SW 1271 (cell line): ENCODE results near the gene ELK3.

Experiments used
- DNase-seq, 2 experiments: peaks; one replicate each; lab custom pipeline; 2025; lab: John Stamatoyannopoulos, UW

ELK3 gene

DNA sequence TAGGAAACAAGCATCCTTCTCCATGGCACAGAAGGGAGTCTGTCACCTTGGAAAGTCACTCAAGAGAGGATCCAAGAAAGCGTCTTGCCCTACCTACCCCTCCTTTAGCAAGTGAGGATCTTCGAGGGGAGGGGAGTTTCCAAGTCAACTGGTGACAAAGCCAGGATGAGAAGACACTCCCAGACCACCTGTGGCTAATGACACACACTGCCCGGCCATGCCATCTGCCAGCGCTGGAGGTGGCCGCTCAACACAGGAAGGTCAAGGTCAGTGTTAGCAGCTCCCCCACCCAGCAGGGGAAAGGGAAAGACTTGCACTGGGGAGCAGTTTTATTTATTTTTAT is 41.3 kb downstream of the ELK3 start:
- DNase-seq: peak in 1 of 2 experiments; percentile 49

DNA sequence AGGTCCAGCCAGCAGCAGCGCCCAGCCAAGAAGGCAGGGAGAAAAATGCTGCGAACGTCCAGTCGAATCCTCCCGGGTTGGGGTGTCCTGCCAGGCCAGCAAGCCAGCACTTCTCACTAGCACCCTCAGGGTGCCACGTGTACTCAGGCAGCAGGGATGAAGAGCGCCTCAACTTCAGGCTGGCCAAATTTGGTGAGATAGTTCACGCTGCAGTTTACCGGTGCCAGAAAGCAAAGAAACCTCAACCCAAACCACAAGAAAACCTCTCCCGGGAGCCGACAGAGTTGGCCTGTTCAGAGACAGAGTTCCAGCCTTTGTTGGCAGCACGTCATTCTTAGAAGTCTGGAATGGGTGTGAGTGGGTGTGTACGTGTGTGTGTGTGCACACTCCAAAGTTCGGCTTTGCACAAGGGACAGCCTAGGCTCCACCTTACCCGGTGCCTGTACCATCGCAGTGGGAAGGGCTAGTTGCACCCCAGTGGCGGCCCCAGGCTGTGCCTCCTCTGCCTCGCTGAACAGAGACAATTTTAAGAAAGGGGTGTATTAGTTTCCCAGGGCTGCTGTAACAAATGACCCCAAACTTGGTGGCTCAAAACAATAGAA is 42.1 kb downstream of the ELK3 start:
- DNase-seq: no peak

DNA sequence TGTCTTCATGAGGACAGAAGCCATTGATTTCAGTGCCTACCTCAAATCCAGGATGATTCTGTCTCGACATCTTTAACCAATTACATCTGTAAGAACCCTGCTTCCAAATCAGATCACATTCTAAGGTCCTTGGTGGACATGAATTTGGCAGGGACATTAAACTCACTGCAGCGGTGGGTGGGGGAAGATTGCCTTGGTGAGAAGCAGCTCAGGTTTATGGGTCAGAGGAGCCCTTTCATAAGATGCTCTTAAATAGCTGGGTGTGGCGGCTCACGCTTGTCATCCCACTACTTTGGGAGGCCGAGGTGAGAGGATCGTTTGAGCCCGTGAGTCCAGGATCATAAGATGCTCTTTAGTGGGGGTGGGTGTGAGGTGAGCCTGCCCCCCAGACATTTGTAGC is 42.9 kb downstream of the ELK3 start:
- no peak for DNase-seq

DNA sequence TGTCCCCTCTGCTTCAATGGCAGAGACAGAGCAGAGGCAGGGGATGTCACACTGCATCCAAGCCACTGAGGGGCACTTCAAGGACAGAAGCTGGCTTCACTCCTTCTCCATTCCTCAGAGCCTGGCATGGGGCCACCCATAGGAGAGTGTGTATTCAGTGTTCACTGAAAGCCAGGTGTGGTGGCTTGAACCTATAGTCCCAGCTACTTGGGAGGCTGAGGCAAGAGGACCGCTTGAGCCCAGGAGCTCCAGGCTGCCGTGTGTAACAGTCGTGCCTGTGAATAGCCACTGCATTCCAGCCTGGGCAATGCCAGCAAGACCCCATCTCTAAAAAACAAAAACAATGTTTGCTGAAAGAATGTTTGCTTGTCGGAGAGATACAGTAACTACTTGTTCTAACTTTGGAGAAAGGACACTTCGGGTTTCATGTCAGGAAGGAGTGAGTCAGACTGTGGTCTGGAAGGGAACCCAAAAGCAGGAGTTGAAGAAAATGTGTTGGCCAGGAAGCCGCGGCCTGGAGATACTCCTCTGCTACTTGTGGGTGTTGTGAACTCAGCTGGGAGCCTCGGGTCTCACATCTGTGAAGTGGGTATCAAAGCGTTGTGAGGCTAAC is 43.4 kb downstream of the ELK3 start:
- peak; percentile 62 to 89 for DNase-seq

DNA sequence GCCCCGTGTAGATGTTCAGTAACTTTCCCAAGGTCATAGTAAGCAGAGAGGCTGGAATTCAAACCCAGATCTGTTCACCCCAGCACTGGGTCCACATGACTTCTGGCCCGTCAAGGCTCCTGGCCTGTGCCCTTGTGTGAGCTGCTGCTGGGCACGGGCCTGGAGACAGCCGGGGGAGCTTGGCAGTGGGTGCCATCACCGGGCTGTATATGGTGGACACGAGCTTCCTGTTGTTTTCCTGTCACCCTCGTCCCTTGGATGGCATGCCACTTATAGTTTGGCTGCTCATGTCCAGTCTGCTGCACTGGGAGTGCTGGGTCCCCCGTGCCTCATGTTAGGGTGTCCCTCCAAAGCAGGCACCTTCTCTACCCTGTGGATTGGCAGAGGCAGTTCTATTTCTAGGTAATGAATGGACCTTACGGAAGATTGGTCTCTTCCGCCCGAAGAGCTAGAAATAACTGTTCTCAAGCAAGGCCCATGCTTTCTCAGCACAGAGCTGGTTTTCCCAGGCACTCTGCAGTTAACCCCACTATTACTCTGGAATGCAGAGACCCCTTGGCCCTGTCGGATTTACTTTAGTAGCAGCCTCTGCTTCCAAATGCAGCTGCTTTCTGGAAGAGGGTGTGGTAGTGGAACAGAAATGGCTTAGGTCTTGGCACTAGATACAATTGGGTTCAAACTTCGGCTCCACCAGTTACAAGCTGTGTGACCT is 44.3 kb downstream of the ELK3 start:
- no peak for DNase-seq

DNA sequence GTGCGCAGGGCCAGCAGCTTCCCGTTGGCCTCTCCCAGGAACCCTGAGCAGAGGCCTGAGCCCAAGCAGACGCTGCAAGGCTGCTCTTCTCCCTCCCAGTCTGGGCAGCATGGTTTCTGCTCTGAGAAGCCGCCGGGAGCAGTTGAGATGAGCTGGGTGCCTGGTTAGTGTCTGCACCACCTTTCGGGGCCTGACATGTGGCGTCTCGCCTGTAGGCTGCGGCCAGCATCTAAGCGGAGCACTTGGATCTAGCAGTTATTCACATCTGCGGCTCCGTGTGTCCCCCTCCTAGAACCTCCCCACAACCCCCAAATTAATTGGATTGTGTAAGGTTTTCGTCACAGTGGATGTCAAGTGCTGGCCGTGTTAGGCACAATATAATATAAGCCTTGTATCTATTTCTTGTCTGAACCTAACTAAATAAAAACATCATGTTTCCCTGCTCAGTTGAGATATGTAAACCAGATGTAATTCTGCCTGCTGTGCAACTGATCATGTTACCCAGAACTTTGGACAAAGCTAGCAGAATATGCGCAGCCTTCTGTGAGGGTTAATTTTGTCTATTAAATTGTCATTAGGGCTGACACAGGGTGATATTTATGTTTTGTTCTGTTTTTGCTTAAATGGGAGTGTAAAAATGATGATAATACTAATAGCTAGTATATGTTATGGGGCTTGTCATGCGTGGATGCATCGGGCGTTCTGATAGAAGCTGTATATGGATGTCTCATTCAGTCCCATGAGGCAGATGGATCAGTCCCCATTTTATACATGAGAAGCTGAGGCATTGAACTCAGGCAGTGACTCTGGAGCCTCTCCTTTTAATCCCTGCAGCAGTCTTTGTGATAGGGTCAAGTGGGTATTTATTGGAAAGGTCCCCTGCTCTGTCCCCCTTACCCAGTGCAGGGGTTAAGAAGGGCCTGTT is 45.8 kb downstream of the ELK3 start:
- no peak for DNase-seq

DNA sequence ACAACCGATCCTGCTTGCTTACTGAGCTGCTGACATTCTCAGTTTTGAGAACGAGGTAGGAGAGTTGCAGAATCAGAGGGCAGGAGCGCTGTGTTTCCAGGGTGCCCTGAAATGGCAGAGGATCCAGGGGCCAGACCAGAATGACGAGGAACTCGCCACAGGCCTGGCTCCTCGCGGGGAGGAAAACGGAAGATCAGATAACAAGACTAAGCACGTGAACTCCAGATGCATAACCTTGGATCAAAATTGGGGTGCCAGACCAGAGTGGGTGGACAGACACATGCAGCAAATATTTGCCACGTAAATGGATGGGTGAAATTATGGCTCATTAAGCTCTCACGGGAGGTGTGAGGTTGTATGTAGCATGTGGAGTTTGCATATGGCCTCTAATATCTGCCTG is 46.5 kb downstream of the ELK3 start:
- no peak for DNase-seq

DNA sequence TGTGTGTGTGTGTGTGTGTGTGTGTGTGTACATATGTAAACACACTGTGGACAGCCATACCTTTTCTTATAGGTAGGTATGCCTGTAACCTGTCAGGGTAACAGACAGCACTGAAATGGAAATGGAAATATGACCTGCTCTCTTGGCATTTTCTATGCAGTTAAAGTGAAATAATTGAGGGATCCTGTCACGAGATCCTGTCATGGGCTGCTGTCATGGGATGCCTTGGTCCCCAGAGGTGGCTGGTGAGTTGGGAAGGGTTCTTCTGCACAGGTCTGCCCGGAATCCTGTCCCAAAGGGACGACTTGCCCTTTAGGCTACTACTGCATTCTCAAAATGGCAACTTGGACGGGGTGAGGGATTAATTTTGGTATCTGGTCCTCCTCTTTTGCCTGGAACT is 47.3 kb downstream of the ELK3 start:
- DNase-seq: no peak

DNA sequence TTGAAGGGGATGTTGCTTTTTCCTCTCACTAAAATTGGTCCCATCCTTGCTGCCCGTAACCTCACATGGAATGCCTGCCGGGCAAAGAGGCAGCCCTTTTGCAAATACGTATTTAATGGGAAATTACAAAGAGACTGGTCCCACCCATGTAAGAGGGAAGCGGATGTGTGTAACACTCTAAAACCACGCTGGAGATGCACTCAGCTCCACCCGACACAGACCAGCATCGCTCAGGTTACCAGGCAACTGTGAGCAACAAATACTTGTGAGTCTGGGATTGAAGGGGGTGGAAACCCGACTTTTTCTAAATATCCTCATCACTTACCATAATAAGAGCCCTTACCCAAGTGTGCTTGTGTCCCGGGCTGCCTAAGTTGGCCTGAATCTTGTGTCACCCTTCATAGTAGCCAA is 47.7 kb downstream of the ELK3 start:
- no peak for DNase-seq

DNA sequence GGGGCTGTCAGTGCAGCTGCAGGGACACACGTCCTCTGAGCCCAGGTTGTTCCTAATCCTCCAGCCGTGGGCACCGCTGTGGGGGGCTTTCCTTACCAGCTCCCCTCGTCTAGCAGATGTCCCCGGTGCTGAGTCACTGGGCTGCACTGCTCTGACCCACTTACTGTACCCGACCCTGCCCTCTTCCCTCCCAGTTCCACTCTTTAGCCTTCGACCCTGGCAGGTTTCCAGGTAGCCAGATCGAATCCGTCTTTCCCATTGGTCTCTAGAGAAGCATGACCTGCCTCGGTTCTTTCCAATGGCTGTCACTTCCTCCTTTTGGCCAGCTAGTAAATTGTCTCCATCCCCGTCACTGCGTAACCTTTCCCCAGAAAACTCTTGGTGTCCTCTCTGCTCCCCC is 48.4 kb downstream of the ELK3 start:
- no peak for DNase-seq

DNA sequence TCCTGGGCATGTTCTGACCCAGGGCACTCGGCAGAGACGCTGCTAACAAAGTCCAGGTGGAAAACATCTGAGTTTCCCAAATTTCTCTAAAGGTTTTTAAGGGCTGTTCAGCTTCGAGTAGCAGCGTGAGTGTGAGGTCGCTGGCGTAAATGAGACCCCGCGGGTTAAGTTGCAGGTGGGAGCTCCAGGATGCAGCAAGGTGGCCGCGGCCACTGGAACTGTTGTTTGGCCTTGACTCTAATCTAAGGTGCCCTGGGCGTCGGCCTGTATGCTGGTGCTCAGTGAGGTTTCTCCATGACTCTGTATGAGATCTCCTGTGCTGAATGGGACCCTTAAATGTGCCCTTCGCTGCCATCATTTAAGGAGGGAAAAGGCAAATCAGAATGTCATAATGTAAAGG is 50.7 kb downstream of the ELK3 start:
- DNase-seq: no peak

DNA sequence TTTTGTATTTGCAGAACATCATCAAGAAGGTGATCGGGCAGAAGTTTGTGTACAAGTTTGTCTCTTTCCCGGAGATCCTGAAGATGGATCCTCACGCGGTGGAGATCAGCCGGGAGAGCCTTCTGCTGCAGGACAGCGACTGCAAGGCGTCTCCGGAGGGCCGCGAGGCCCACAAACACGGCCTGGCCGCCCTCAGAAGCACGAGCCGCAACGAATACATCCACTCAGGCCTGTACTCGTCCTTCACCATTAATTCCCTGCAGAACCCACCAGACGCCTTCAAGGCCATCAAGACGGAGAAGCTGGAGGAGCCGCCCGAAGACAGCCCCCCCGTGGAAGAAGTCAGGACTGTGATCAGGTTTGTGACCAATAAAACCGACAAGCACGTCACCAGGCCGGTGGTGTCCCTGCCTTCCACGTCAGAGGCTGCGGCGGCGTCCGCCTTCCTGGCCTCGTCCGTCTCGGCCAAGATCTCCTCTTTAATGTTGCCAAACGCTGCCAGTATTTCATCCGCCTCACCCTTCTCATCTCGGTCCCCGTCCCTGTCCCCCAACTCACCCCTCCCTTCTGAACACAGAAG is 52.8 kb downstream of the ELK3 start:
- DNase-seq: no peak

DNA sequence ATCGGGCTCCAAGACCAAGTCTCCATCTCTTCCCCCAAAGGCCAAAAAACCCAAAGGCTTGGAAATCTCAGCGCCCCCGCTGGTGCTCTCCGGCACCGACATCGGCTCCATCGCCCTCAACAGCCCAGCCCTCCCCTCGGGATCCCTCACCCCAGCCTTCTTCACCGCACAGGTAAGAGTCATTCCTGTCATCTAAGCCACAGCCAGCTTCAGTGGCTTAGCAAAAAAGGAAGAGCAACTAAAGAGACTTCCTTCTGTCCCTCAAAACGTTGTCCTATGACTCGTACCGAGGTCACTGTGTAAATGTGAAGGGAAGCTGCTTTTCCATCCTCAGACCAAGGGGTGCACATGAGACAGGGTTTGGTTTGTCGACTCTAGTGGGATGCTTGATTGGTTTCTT is 53.4 kb downstream of the ELK3 start:
- DNase-seq: no peak

DNA sequence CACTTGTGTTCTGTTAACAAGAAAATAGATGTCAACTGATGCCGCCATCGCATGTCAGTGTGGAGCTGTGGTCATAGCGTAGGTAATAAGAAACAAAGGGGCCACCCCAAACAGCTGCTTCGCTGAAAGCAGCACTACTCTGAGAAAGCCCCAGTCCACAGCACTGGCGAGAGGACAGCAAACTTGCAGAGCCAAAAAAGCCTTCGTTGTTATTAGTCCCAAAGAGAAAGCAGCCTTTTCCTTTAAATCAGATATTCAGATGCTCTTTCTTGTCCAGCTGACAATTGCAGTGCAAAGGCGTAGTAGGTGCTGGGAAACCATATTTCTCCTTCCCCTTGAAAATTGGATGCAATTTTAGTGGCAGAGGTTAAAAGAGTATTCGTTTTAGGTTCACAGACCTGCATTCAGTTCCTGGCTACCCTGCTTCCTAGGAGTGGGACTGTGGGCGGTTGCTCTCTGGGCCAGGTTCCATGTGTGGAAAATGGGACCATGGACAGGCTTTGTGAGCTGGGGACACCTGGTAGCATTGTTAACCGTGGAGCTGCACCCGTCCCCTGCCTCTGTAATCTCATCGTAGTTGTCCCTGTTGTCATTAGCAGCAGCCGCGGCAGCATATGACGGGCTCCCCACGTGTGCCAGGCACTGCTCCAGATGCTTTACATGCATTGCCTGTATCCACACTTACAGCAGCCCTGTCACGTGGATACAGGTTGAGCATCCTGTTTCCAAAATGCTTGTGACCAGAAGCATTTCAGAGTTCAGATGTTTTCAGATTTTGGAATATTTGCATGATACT is 54.2 kb downstream of the ELK3 start:
- DNase-seq: no peak

DNA sequence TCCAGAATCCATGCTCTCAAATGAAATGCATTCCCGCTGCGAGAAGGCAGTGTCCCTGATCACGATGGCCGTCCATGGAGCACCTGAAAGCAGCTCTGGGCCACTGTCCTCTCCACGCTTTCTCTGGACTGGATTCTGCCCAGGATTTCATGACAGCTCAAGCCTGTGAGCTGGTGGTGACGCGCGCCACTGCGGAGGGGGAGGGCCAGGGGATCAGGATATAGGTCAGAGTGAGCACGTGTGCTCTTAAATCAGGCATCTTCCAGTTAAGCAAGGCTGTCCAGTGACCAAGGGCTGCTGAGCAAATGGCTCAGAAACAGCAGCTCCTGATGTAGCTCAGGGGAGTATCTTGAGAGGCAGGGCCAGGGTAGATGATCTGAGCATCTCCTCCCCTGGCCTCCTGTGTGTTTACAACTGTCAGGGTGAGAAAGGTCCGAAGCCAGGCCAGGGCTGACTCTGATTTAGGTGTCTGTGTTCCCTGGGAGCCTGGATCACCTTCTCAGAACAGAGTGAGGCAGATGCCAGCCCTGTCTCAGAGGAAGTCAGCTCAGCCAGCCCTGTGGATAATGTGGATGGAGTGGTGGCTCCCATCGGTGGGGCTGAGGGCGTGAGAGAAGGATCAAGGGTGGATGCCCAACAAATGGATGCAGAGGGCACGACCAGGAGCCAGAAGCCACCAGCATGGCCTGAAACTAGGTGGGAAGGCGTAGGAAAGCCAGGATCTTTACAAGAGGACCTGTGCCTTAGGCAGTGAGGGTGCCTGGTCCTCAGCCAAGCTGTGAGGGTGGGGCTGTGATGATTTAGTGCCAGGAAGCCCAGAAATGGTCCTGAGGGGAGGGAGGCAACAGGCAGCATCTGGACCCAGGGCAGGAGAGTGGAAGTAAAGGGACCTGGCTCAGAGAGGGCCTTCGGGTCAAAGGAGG is 55.3 kb downstream of the ELK3 start:
- no peak for DNase-seq

DNA sequence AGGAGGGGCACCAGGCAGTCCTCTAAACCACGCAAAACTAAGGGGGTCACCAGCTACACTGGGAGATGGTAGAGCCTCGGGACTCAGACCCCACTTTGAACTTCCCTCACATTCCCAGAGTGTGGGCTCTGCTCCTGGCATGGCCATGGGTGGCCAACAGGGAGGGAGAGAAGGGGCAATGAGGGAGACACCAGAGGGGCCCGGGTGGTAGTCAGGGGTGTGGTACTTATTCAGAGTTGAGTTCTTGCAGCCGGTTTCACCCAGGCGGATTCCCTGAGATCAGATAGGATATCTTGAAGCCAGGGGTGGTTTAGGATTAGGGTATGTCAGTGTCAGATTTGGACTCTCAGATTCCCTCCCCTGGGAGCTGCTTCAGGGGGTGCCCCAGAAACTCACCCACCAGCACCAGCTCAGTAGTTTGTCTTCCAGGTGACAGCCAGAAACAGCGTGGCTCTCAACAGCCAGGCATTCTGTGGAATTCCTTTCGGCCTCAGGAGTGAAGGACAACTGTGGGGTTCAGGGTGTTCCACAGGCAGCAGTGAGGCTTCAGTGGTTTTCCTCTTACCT is 56.0 kb downstream of the ELK3 start:
- no peak for DNase-seq

DNA sequence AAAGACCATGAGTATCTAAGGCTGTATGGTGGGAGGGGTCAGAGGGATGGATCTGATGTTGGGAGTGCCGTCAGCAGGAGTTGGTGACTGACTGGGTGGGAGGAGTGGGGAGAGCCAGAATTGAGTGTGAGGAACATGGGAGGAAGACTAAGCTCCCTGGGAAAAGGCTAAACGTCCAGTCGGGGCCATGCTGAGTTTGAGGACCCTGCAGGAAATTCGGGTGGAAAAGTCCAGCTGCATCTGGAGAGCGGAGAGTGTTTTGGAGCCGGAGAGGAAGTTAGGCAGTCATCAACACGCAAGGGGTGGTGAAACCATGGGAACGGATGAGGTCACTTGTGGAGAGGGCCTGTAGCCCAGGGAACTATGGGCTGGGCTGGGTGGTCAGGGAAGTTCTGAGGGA is 60.9 kb downstream of the ELK3 start:
- no peak for DNase-seq

DNA sequence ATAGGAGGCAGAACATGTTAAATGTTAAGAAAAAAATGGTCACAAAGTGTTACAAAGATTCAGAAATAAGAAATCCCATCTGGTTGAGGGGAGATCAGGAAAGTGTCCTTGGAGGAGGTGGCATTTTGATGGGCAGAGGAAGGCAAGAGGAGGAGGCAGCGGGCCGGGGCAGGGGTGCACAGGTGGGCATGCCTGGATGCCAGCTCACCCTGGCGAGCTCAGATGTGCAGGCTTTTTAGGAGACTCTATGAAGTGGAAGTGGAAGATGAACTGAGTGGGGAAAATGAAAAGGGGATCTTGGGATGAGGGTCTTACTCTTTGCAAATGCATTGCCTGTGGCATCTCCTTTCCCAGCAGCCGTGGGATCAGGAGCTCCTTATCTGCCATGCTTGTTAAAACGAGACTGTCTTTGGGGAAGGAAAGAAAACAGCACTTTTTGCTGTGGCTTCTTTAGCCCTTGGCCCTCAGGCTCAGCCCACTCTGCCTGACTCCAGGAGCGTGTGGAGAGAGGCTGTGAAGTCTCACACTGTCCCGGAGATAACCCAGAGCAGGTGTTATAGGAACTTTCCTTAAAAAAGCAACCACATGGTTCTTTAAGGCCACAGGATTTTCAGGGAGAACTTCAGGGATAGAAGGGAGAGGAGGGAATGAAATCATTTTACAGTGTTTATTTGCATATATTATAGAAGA is 62.6 kb downstream of the ELK3 start:
- DNase-seq: no peak

DNA sequence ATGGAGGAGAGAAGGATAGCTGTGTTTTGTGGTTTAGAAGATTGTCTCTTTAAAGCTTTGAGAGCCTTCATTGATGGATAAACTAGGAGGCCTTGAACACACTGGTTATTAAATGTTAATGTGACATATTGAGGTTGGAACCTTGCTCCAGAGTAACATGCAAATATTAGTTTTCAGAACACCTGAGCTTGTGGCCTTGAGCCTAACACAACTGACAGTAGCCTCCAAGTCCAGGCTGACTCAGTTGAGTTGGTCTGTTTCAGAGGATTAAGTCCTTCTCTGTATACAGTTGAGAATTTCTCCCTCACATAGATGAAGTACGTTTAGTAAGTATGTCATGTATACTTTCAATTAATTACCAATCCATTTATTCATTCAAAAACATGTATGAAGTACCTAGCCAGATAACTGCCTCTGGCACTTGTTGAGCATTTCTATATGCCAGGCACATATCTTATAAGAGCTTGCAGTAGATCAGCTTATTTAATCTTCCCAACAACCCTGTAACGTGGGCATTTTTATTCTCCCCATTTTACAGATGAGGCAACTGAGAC is 63.5 kb downstream of the ELK3 start:
- no peak for DNase-seq
